GM18858 (cell line): Measurements from ENCODE around the gene COLEC12.

Experiments used
- ATAC-seq: cut with Tn5 transposase; IDR thresholded peaks from one replicate; pipeline ENCODE4 v1.9.1; 2021; ENCODE audit not compliant: unreplicated experiment

COLEC12 gene

GRCh38 chr18:364256-364826, 136.2 kb downstream of the COLEC12 start:
- ATAC-seq, result no peak

GRCh38 chr18:363301-364085, 137.0 kb downstream of the COLEC12 start:
- ATAC-seq, result no peak

DNA sequence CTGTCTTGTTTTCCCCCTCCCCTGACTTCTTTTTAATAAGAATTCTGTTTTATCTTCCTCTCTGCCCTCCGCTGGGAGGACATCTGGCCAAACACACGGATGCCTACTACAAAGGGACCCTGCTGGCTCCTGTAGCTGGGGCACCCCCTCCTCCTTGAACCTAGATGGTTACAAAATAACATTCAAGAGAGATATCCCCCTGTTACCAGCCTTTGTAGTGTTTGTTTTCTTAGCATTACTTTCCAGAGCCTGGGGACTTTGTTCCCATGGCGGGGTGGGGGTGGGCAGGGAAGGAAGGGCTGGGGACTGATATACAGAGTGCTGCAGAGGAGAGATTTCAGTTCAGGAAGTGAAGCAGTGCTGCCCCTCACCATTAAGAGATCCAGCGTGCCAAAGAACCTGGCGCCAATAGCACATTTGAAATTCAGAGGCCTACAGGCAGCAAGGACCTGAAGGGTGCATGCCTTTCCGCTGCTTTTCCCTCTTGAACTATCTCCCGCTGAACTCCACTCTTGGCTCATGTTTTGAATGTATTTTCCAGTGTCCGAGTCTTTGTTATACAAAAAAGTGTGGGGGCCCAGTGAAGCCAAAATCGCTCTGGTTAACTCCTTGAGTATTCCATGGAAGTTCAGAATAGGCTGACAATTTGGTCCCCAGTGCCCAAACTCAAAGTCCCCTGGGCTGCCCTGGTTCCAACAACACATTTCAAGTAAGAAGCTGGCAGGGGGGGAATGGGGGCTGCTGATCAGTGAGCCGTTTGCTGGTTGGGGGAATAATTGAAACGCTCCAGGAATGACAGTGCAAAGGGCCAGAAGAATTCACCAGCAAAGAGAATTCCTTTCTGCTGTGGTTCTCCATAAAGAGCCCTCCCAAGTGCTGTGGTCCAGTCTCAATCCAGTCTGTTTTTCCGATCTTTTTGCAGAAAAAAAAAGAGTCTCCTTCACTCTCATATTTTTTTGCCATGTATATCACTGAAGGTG, 137.9 kb downstream of the COLEC12 start:
- ATAC-seq, result no peak

DNA sequence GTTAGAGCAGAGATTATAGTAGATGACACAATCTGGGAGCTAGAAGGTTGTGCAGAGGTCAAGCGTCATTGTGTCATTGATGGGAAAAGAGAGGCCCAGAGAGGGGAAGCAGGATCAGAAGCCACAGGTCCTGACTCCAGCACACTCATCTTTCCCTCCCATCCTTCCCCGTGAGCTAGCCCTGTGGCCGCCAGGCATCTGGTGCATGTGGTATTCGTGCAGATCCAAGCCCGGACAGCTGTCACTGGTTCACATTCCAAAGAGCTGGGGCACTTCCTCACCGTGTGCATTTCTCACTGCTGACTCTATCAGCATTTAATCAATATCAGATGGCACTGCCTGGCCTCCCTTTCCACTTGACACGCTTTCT, 138.6 kb downstream of the COLEC12 start:
- no peak for ATAC-seq

DNA sequence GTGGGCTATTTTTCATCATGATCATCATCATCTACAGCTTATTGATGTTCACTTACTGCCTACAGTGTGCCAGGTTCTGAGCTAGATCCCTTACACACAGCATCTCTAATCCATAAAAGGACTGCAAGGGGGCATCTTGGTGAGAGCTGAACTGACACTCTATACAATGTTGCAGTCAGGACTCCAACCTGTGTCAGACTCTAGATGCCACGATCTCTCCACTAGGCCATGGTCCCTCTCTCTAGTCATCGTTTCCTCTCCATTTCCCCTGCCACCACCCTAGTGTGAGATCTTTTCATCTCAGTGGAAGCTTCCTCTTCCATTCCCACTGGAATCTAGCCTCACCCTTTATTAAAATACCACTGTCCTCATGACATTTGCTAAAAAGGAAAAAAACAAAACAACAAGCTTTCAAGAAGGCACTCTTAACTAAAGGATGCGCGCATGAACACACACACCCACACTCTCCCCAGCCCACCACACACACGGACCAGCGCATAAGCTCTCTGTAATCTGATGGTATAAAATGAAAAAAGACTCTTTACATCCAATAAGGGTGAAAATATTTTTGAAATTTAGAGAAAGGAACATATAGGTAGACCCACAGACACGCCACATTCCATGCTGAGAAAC, 139.3 kb downstream of the COLEC12 start:
- no peak for ATAC-seq

DNA sequence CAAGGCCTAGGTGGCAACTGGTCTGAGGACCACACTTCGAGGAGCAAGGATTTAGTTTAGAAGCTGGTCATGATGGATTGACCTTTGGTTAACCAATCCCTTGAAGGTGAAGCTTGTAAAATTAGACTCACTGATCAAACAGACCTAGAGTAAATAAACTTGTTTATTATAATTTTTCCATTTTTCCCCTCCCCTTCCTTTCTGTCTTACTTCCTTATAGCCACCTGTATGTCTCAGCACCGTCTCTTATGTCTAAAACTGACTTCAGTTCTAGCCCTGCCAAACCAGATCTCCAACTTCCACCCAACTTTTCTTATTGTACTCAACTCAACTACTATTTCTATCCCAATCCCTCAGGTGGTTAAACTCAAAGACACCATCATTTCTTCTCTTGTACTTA, 139.8 kb downstream of the COLEC12 start:
- ATAC-seq, result no peak

- ATAC-seq, result no peak
These were observed 143.7 kb downstream of the COLEC12 start for GRCh38 chr18:356778-357177.

GRCh38 chr18:355678-356077, 144.8 kb downstream of the COLEC12 start:
- no peak for ATAC-seq

GRCh38 chr18:354471-354870, 146.0 kb downstream of the COLEC12 start:
- ATAC-seq, result no peak

DNA sequence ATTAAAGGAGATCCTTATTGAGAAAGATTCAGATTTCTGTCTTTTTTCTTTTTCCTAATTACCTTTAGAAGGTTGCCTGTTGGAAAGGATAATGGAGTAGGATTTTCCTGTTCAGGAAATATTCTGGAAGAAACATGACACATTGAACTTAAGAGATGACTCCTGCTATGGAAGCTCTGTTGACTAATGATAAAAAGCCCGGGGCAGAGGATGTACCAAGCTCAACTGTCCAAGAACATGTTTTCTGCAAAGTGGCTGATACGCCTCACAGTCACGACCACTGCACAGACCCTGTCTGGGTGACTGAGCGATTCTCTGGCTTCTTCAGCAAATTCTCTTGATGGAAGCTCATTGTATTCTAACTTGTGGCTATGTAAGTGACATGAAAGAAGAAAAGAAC, 146.5 kb downstream of the COLEC12 start:
- no peak for ATAC-seq

DNA sequence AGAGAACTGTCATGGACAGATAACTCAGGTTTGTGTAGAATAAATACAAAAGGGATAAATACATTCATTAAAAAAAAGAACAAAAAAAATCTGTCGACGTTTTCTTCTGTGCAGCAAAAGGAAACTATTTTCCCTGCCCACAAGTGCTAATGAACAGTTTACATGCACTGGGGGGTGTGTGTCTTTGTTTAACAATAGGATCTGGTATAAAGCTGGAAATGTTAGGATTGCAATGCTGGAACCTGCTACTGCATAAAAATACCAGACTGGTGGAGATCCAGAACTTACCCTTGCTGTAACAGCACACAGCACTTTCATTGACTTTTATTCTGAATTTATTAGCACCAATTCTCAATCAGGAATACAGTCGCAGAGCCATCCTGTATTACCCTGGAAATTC, 148.1 kb downstream of the COLEC12 start:
- ATAC-seq, result no peak

DNA sequence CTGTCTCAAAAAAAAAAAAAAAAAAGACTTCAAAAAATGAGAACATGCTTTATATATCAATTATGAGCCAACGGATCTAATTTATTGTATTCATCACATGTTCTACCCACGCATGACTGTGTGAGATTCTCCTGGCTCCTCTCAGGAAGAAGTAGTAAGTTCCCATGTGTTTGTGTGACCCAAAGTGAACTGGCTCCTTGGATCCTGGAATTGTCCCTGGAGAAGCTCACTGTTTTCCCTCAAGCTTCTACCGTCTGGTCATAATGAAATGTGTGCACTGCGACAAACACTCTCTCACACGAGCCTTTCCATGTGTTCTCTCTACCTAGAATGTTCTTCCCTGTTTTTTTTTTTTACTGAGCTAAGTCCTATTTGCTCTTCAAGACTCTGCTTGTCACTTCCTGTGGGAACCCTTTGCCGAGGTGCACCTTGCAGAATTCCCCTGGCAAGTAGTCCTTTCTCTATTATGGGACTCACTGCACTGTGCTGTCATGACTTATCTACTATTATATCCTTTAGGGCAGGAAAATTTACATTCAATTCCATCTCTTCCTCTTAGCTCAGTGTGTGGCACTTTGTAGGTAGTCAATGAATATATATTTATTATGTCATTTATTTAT, 149.4 kb downstream of the COLEC12 start:
- no peak for ATAC-seq

- no peak for ATAC-seq
These were observed 153.9 kb downstream of the COLEC12 start for GRCh38 chr18:346600-346999.

DNA sequence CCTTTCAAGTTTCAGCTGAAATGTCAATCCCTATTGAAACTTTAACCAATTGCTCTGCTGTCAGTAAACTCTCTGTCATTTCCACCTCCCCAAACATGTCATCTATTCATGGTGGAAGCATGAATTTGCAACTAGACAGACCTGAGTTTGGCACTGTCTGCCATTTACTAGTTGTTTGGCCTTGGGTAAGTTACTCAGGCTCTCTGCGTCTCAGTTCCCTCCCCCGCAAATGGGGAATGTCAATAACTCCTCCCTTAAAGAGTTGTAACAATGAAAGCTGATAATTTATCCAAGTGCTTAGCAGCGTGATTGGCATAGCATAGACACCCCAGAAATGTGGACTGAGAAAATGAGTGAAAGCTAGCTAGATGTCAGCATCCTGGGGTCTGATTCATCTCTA, 159.4 kb downstream of the COLEC12 start:
- ATAC-seq, result no peak

DNA sequence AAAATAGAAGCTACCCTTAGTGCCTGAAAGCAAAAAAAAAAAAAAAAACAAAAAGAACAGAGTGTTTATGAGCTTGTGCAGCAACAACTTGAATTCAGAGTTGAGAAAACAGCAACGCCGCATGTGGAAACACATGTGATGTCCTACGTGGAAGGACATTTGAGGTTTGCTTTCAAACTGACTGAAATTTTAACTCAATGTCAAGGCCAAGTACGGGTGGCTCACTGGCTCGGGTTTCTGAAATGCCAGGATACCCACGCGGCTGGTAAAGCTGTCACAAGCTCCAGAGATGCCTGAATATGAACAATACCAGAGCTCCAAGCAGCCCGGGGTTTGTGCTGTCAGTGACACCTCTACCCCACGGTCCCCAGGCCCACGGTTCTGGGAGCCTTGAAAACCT, 160.5 kb downstream of the COLEC12 start:
- no peak for ATAC-seq

DNA sequence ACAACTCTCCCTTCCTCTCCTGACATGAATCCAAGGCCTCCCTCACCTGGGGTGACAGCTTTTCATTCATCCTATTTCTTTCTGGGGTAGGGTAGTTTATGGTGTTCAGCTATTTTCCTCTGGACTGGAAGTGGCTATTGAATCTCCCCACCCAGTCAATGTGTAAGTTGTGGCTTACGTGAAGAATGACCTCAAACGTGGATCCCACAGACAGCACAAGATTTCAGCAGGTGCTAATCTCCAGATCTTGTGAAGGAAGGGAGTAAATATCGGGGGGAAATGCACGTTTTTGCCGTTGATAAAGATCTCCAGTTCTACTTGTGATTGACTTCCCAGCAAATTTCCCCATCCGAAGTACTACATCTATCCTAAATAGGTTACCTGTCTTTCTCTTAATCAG, 161.3 kb downstream of the COLEC12 start:
- ATAC-seq, result no peak

DNA sequence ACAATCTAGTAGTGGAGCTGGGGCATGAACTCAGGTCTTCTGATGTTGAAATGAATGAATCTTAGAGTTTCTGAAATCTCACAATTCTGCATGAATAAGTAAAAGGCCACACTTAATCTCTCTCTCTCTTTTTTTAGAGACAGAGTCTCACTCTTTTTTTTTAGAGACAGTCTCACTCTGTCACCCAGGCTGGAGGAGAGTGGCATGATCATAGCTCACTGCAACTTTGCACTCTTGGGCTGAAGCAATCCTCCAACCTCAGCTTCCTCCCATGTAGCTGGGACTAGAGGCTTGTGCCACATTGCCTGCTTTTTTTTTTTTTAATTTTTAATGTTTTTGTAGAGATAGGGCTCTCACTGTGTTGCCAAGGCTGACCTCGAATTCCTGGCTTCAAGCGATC, 163.8 kb downstream of the COLEC12 start:
- no peak for ATAC-seq

DNA sequence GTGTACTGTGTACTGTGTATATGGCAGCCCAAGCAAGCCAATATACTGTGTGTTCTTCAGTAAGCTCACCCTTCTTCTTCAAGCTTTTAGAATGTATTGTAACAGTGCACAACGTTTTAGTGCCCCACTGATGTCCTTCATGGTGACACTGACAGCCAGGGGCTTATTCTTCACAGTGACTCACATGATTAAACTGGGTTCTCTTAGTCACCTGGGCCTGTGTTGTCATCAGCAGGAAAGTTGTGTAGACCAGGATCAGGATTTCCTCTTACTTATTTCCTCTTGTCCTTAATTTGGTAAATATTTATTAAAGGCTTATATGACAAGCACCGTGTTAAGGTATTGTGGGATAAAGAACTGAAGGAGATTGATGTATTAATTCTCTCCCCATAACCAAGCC, 164.8 kb downstream of the COLEC12 start:
- ATAC-seq, result no peak

- ATAC-seq, result no peak
These were observed 165.8 kb downstream of the COLEC12 start for GRCh38 chr18:334575-335132.

- ATAC-seq, result no peak
These were observed 167.6 kb downstream of the COLEC12 start for GRCh38 chr18:332721-333510.
